PC-9 (cell line): ENCODE results near the gene ZNF610. TPM values are rescaled to one million over a fixed set of nuclear protein-coding genes. Genes with fewer than 3 reads are reported as not detected.

Experiments used
- BruUV-seq: library from RNA; stranded (reverse); fragments of 400-500 nt; replicated peaks from 2 replicates; lab custom pipeline; 2021; lab: Mats Ljungman, UMichigan
- CTCF ChIA-PET: fragments of 300-600 bp; sonication (Branson Sonifier 250); formaldehyde crosslinking; loops from one replicate; lab custom pipeline; 2022; ENCODE audit warnings: antibody characterized with exemption; lab: Charles Lee
- POLR2A ChIA-PET: fragments of 300-600 bp; sonication (Branson Sonifier 250); formaldehyde crosslinking; loops from one replicate; lab custom pipeline; 2022; ENCODE audit warnings: antibody characterized with exemption; ENCODE audit not compliant: unreplicated experiment; lab: Charles Lee
- DNase-seq, 2 experiments: peaks; one replicate each; pipeline versions ENCODE4 v3.0.0 to v3.0.0-alpha.2; 2015 to 2022; ENCODE audit warnings: mixed read lengths in 1 of 2
- H2AFZ ChIP-seq: fragments of 200-600 bp; sonication (generic); 2 replicates; pipeline ENCODE4 v1.8.1; 2017; ENCODE audit warnings: antibody characterized with exemption
- H3F3A ChIP-seq: fragments of 200-600 bp; sonication (generic); 2 replicates; pipeline ENCODE4 v1.8.1; 2017; ENCODE audit warnings: antibody characterized with exemption, mild to moderate bottlenecking, low read depth; ENCODE audit not compliant: insufficient read depth
- H3K27ac ChIP-seq: fragments of 200-600 bp; sonication (generic); 2 replicates; pipeline ENCODE4 v1.6.1; 2016; ENCODE audit warnings: mixed run types
- H3K27me3 ChIP-seq: fragments of 200-600 bp; sonication (generic); 2 replicates; pipeline ENCODE4 v1.6.1; 2016; ENCODE audit warnings: low read depth, mixed run types; ENCODE audit not compliant: insufficient read depth
- H3K36me3 ChIP-seq: fragments of 200-600 bp; sonication (generic); 2 replicates; pipeline ENCODE4 v1.6.1; 2016; ENCODE audit warnings: low read depth, mixed run types
- H3K4me1 ChIP-seq: fragments of 200-600 bp; sonication (generic); replicated peaks from 2 replicates; pipeline ENCODE4 v1.6.1; 2016; ENCODE audit warnings: mixed run types; ENCODE audit not compliant: insufficient read depth
- H3K4me2 ChIP-seq: fragments of 200-600 bp; sonication (generic); 2 replicates; pipeline ENCODE4 v1.6.1; 2017; ENCODE audit warnings: mixed run types
- H3K4me3 ChIP-seq: fragments of 200-600 bp; sonication (generic); 2 replicates; pipeline ENCODE4 v1.6.1; 2016; ENCODE audit warnings: mixed run types
- H3K79me2 ChIP-seq: fragments of 200-600 bp; sonication (generic); 2 replicates; pipeline ENCODE4 v1.6.1; 2017; ENCODE audit warnings: low read depth, mixed run types
- H3K9me2 ChIP-seq: fragments of 200-600 bp; sonication (generic); 2 replicates; pipeline ENCODE4 v1.8.1; 2017; ENCODE audit warnings: mild to moderate bottlenecking; ENCODE audit not compliant: insufficient read depth
- H3K9me3 ChIP-seq: fragments of 200-600 bp; sonication (generic); 2 replicates; pipeline ENCODE4 v1.8.1; 2016; ENCODE audit warnings: low read depth; ENCODE audit not compliant: insufficient read depth
- H4K20me1 ChIP-seq: fragments of 200-600 bp; sonication (generic); 2 replicates; pipeline ENCODE4 v1.8.1; 2017; ENCODE audit not compliant: insufficient read depth
- EZH2 ChIP-seq: fragments of 200-600 bp; sonication (generic); IDR thresholded peaks from 2 replicates; pipeline ENCODE4 v1.8.0; 2017; ENCODE audit warnings: antibody characterized with exemption, low read depth
- intact Hi-C: fragments of 100-400 bp; cut with micrococcal nuclease; formaldehyde crosslinking; loops from one replicate; pipeline ENCODE4 v1.10.0; 2022; ENCODE audit not compliant: unreplicated experiment
- total RNA-seq: library from RNA; stranded (reverse); gene quantifications from 2 replicates; pipeline ENCODE4 v1.2.3, GENCODE V29; 2021
- TF ChIP-seq, protein P1 (sequence below): fragments of 200-600 bp; sonication (generic); conservative IDR thresholded peaks from 2 replicates; pipeline ENCODE4 v1.6.1; 2017; ENCODE audit warnings: mixed run types, antibody characterized with exemption, mild to moderate bottlenecking, moderate library complexity

Gene ZNF610
- total RNA-seq, 1 experiment from 2014 or later: 2.6 TPM

DNA sequence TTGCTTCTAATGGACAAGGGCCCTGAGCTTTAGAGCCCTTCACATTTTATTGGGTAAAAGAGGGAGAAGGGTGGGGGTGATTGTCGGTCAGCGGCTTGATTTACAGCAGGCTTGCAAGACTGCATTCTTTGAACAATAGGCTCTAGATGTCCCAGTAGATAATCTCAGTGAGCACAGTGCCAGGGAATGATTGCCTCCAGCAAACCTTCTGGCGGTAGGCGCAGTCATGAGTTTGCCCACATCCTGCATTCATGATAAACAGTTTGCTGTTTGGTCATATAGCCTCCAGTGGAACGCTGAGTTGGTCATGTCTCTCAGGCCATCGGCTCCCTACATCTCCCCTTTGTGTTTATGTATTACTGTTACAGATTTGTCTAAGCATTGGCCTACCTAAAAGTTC lies 74.2 kb downstream of the ZNF610 start:
- Histone ChIP-seq H3K4me3 (no peak overlapping the region), H3K9me3 (peaks cover 26% of the 10 kb centered on the region), H3K36me3 (no peaks in the 10 kb centered on the region), H3K4me2 (no peak overlapping the region), H3K27me3 (no peaks in the 10 kb centered on the region), H3F3A (no peaks in the 10 kb centered on the region), H2AFZ (no peak overlapping the region), H3K9me2 (no peaks in the 10 kb centered on the region), H3K27ac (no peak overlapping the region), H3K4me1 (no peaks in the 10 kb centered on the region), H3K79me2 (no peaks in the 10 kb centered on the region), H4K20me1 (no peaks in the 10 kb centered on the region)
- no peak for DNase-seq
- ChIA-PET POLR2A (no interaction called here), CTCF (no interaction called here)
- intact Hi-C loops: no loop called here
- no TSS peak for BruUV-seq
- TF ChIP-seq EZH2: no peak
- TF ChIP-seq, protein P1, sequence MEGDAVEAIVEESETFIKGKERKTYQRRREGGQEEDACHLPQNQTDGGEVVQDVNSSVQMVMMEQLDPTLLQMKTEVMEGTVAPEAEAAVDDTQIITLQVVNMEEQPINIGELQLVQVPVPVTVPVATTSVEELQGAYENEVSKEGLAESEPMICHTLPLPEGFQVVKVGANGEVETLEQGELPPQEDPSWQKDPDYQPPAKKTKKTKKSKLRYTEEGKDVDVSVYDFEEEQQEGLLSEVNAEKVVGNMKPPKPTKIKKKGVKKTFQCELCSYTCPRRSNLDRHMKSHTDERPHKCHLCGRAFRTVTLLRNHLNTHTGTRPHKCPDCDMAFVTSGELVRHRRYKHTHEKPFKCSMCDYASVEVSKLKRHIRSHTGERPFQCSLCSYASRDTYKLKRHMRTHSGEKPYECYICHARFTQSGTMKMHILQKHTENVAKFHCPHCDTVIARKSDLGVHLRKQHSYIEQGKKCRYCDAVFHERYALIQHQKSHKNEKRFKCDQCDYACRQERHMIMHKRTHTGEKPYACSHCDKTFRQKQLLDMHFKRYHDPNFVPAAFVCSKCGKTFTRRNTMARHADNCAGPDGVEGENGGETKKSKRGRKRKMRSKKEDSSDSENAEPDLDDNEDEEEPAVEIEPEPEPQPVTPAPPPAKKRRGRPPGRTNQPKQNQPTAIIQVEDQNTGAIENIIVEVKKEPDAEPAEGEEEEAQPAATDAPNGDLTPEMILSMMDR: no peak

DNA sequence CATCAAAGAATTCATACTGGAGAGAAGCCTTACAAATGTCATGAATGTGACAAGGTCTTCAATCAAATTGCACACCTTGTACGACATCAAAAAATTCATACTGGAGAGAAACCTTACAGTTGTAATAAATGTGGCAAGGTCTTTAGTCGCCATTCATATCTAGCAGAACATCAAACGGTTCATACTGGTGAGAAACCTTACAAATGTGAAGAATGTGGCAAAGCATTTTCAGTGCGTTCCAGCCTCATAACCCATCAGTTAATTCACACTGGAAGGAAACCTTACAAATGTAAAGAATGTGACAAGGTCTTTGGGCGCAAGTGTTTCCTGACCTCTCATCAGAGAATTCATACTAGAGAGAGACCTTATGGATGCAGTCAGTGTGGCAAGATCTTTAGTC lies 79.7 kb downstream of the ZNF610 start:
- Histone ChIP-seq H3F3A (no peaks in the 10 kb centered on the region), H3K27ac (no peak overlapping the region), H2AFZ (no peak overlapping the region), H3K4me2 (no peak overlapping the region), H3K4me3 (no peak overlapping the region), H3K79me2 (no peaks in the 10 kb centered on the region), H3K9me2 (no peaks in the 10 kb centered on the region), H3K4me1 (no peaks in the 10 kb centered on the region), H3K9me3 (peaks cover 31% of the 10 kb centered on the region), H4K20me1 (no peaks in the 10 kb centered on the region), H3K27me3 (no peaks in the 10 kb centered on the region), H3K36me3 (no peaks in the 10 kb centered on the region)
- no TSS peak for BruUV-seq
- CTCF ChIA-PET: no interaction called here
- no peak for TF ChIP-seq EZH2
- TF ChIP-seq, protein P1: no peak
- intact Hi-C loops: no loop called here
- no peak for DNase-seq
- POLR2A ChIA-PET: no interaction called here

Other genes with a start within 250 kb of the ZNF610 start
- 20.4 and 24.9 TPM in 2 replicates for gene ZNF841, start 240.5 kb upstream of the ZNF610 start, total RNA-seq
- gene ZNF616, start 196.3 kb upstream of the ZNF610 start, total RNA-seq: 9.9 and 12.6 TPM in 2 replicates
- gene ZNF836, start 164.6 kb upstream of the ZNF610 start, total RNA-seq: 12.2 and 14.3 TPM in 2 replicates
- gene PPP2R1A, start 146.2 kb upstream of the ZNF610 start, total RNA-seq: 316 and 324 TPM in 2 replicates
- 18.3 and 18.8 TPM in 2 replicates for gene ZNF766, start 66.7 kb upstream of the ZNF610 start, total RNA-seq
- 8.7 and 10.2 TPM in 2 replicates for gene ZNF480, start 39.1 kb upstream of the ZNF610 start, total RNA-seq
- 20.8 and 27.3 TPM in 2 replicates for gene ZNF880, start 33.7 kb downstream of the ZNF610 start, total RNA-seq
- 24.0 and 32.6 TPM in 2 replicates for gene ZNF528, start 61.6 kb downstream of the ZNF610 start, total RNA-seq
- gene ZNF534, start 92.9 kb downstream of the ZNF610 start, total RNA-seq: not detected in 2 replicates
- not detected in 2 replicates for gene ZNF578, start 117.3 kb downstream of the ZNF610 start, total RNA-seq
- gene ZNF808, start 191.4 kb downstream of the ZNF610 start, total RNA-seq: 24.1 and 26.6 TPM in 2 replicates
- gene ZNF701, start 234.0 kb downstream of the ZNF610 start, total RNA-seq: 22.1 and 24.2 TPM in 2 replicates